Stimulated activated effector memory CD8-positive, alpha-beta T cell treated with anti-CD3 and anti-CD28 coated beads, Interleukin-12 subunit alpha, Interleukin-12 subunit beta, amount 100 ng/mL, for 72 hours (primary cell): ENCODE measurements around the gene PEX14.

Experiments
- ATAC-seq: fragments of 150-1000 bp; cut with Tn5 transposase; 2 replicates; pipeline ENCODE4 v1.10.0; 2021
- DNase-seq, 2 donors: peaks; one replicate each; pipeline ENCODE4 v3.0.0; 2021 to 2022; ENCODE audit warnings: low spot score in 2 of 2
- H3K27ac Mint-ChIP-seq: one replicate; pipeline ENCODE4 v1.8.0; 2022; ENCODE audit warnings: mild to moderate bottlenecking, mixed read lengths
- H3K36me3 Mint-ChIP-seq: one replicate; pipeline ENCODE4 v1.8.0; 2022; ENCODE audit warnings: mild to moderate bottlenecking, mixed read lengths
- H3K4me1 Mint-ChIP-seq: one replicate; pipeline ENCODE4 v1.8.0; 2022; ENCODE audit warnings: mixed read lengths
- H3K4me3 Mint-ChIP-seq: one replicate; pipeline ENCODE4 v1.8.0; 2022; ENCODE audit warnings: mild to moderate bottlenecking, mixed read lengths
- H3K9me3 Mint-ChIP-seq: one replicate; pipeline ENCODE4 v1.8.0; 2022; ENCODE audit warnings: mixed read lengths

Gene PEX14

DNA sequence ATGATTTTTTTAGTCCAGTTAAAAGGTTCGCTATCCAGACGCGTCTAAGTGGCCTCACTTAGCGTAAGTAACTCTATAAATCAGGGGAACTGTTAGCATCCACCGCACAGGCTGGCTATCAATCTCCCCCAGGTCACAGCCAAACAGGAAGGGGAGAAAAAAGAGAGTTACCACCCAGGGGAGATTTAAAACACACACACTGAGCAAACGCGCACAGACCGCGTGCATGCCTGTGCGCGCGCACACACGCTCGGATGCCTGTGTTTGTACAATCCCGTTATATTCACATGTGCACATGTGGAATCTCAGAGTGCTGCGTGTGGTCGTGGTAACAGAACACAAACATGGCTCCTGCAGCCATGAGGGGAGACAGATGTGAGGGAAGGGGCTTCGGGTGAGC is 196.3 kb downstream of the PEX14 start:
- Mint-ChIP-seq H3K36me3 (peaks cover 1% of the 10 kb centered on the region), H3K9me3 (no peaks in the 10 kb centered on the region), H3K4me3 (no peak overlapping the region), H3K4me1 (peaks cover 2% of the 10 kb centered on the region), H3K27ac (no peak overlapping the region)
- no peak for ATAC-seq
- DNase-seq: no peak

DNA sequence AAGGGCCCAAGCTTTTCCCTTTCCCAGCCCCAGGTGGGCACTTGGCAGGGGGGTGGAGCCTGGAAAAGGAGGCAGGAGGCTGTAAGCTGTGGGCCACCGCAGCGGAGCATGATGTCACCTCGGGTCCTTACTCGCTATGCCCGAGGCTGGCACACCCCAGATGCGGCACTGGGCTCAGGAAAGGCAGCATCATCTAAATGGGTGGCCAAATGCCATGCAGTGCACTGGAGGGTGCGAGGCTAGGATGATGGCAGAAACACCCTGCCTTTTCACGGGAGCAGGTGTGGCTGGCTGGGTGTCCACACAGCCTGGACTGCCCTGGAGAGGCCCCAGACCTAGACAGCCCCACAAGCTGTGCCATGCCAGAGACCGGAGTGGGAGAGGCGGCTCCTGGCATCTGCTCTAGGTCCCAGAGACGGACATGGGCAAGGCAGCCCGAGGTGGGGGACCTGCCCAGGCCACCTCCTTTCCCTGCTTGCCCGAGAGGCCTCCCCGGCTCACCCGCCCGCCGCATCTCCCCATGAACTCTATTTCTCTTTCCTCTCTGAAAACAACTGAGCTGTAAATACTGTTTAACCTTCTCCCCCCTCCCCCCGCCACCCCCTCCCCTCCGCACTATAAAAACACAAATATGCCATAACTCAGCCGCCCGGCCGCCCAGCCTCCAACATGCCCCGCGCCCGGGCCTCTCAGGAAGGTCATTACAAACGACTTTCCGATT is 197.0 kb downstream of the PEX14 start:
- Mint-ChIP-seq H3K4me1 (peaks cover 9% of the 10 kb centered on the region), H3K4me3 (no peak overlapping the region), H3K9me3 (no peaks in the 10 kb centered on the region), H3K27ac (no peak overlapping the region), H3K36me3 (peaks cover 6% of the 10 kb centered on the region)
- DNase-seq: no peak
- no peak for ATAC-seq

DNA sequence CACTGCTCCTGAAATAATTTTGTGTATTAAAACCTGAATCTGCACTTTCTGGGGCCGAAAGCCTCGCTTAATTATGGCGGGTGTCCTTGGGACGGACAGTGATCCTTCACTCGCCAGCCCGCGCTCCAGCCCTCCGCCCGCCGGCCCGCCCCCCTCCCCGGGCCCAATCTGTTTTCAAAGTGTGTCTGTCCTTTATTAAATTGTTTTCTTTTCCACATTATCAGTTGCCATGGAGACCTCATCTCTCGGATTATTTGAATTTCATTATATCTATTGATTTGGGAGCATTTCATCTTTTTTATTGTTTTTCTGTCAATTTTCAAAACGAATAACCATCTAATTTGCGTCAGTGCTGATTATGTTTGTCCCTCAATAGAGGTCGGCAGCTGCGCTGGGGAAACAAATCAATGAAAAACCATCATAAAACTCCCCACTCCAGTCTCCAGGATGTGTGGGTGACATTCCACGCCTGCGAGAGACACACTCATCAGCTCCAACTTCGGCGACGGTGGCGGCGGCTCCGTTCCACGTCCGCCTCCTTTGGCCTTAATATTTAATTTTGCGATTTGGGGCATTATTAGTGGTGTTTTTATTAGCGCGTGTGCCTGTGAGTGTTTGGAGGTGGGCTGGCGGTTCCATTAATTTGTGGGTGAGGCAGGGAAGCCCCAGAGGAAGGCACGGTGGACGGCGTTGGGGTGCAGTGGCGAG is 197.7 kb downstream of the PEX14 start:
- Mint-ChIP-seq H3K9me3 (no peaks in the 10 kb centered on the region), H3K36me3 (peaks cover 6% of the 10 kb centered on the region), H3K4me3 (no peak overlapping the region), H3K27ac (no peak overlapping the region), H3K4me1 (peaks cover 16% of the 10 kb centered on the region)
- ATAC-seq (no peak), DNase-seq (no peak)

DNA sequence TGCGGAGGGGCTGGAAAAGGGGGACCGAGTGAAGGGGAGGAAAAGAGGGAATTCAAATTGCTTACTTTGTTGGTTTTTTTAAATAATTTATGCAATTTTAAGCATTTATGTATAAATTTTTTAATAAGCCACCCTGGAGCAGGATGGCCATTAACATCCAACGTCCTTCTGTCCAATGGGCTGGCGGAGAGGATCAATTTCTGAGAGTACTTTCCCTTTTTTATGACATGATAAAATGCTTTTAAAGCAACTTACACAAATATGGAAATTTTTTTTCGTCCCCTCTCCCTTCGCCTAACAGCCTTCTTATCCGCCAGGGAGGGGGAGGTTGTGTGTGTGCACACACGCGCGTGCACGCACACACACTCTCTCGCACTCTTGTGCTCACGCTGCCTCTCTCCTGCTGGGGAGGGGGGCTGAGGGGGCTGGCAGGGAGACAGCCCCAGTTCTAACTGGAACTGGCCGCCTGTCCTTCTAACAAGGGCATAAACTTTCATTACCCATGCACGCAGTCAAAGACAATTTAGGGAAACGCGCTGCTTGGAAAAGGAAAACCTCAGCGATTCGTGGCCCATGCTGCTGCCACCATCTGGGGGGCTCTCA is 198.5 kb downstream of the PEX14 start:
- no peak overlapping the region for H3K27ac Mint-ChIP-seq
- no peak for ATAC-seq

DNA sequence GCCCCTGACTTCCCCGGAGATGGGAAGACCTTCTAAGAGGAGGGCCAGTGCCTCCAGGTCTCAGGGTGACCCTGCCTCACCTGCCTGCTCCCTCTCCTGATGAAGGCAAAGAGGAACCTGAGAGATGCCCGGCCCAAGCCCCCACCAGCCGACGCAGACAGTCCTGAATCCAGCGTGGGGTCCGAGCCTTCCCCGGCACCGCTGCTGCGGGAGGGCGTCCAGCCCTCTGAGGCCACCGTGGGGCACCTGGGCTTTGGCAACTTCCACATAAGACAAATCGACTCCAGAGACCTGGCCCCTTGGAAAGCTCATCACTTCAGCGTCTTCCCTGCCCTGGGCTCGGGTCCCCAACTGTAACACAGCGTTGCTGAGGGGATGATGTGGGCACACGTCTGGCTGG is 199.5 kb downstream of the PEX14 start:
- H3K27ac Mint-ChIP-seq: no peak overlapping the region
- ATAC-seq (no peak), DNase-seq (no peak)
- H3K9me3 Mint-ChIP-seq: no peaks in the 10 kb centered on the region
- peaks cover 6% of the 10 kb centered on the region for H3K36me3 Mint-ChIP-seq
- H3K4me1 Mint-ChIP-seq: peaks cover 27% of the 10 kb centered on the region
- no peak overlapping the region for H3K4me3 Mint-ChIP-seq

More for the DNA sequence above, 198.5 kb downstream of the PEX14 start:
- Mint-ChIP-seq H3K4me1 (peaks cover 21% of the 10 kb centered on the region), H3K4me3 (no peak overlapping the region), H3K9me3 (no peaks in the 10 kb centered on the region), H3K36me3 (peaks cover 6% of the 10 kb centered on the region)
- DNase-seq: no peak

DNA sequence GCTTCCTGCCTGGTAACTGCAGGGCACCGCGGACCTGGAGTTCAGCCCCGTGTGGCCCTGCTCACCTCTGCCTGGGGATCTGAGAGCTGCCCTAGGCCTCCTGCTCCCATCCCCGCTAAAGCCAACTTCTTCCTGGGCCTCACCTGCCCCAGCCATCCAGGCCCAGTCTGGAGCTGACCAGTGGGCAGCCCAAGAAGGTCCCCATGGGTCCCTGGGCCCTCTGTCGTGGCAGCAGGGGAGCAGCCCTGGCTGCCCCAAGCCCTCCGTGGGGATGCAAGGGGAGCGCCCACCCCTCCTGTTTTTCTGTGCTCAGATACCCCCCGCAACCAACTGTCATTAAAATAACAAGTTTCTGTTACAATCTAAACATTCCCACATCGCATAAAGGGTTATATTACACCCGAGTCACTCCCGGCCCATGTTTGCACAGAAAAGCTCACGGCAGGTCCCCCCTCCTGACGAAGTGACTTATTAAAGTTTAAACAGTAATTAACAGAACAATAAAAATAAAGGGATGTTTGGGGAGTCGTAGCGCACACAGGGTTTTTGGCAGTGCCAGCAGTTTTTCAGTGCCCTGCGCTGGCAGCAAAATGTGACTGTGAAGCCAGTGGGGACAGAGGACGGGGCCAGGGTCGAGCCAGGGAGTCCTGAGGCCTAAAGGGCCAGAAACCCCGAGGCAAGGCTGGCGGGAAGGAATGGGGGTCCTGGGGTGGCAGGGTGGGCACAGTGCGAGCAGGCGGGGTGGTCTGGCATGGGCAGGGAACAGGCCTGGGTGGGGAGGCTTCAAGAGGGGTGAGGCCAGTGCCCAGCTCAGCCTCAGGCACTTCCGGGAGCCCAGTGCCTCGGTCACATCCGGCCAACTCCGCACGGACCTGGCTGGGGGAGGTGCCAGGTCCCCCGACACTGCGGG is 200.2 kb downstream of the PEX14 start:
- no peaks in the 10 kb centered on the region for H3K9me3 Mint-ChIP-seq
- peaks cover 6% of the 10 kb centered on the region for H3K36me3 Mint-ChIP-seq
- no peak overlapping the region for H3K27ac Mint-ChIP-seq
- peaks cover 33% of the 10 kb centered on the region for H3K4me1 Mint-ChIP-seq
- ATAC-seq: no peak
- no peak overlapping the region for H3K4me3 Mint-ChIP-seq
- no peak for DNase-seq

DNA sequence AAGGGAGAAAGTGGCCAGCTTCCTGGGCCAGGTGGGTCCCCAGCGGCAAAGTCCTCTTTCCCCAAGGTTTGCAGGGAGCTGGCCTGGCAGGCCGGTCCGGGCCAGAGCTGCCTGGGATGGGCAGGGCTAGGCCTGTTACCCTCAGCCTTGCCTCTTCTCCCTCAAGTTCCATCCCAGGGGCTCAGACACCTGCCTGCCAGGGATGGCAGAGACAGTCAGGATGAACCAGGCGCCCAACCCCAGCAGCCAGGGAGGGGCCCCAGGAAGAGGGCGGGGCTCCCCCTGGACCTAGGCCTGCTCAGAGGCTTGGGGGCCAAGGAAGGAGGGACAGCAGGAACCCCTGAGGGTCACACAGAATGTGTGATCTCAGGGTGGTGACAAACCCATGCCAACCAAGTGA is 201.1 kb downstream of the PEX14 start:
- peaks cover 33% of the 10 kb centered on the region for H3K4me1 Mint-ChIP-seq
- H3K27ac Mint-ChIP-seq: peak overlapping the region; percentile 80
- ATAC-seq (no peak), DNase-seq (no peak)
- H3K36me3 Mint-ChIP-seq: peaks cover 6% of the 10 kb centered on the region
- no peaks in the 10 kb centered on the region for H3K9me3 Mint-ChIP-seq
- no peak overlapping the region for H3K4me3 Mint-ChIP-seq

DNA sequence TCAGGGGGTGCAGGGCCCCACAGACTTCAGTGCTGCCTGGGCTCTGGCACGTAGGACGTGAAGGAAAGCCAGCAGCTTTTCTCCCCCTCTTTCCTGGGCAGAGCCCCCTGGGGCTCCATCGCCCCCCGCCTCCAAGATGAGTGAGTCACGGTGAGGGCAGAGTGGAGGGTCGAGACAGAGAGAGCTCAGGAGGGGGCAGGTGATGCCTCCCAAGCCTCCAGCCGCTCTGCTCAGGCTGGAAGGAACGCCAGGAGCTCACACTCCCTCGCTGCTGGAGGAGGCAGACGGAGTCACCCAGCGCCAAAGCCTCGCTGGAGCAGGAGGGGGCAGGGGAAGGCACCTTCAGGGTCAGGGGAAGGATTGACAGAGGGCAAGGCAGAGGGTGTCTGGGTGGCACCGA is 202.2 kb downstream of the PEX14 start:
- no peak for ATAC-seq

DNA sequence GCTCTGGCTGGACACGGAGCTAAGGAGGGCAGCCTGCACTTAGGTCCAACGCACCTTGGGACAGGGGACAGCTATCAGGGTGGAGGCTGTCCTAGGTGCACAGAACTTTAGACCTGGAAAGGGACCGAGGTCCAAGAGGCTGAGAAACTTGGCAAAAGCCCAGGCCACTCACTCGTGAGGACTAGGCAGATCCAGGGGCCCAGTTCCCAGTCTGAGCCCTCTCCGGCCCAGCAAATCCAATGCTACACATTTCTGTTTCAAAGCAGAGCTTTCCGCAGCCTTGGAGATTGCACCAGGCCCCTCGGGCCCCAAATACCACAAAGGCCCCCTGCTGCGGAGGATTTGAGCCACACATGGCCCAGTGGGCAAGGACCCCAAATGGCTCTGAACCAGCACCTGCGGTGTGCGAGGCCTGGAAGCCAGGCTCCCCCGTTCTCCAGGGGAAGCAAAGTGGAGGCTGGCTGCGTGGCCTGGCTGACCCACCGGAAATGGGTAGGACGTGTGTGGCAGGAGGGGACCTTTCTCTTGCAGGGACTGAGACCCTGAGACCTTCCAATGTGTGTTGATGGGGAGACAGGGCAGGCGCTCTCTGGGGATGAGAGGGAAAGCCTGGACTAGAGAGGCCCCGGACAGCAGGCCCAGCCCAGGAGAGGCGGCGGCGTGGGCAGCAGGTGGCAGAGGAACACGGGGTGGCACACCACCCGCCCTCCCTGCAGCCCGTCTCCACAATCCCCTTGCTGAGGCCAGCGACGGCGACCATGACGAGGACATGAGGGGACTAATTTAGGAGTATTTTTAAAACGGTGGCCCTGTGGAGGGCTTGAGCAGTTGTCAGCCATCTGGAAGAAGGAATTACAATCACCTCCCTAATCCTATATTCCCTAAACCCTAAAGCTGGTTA is 203.0 kb downstream of the PEX14 start:
- Mint-ChIP-seq H3K4me3 (no peak overlapping the region), H3K36me3 (peaks cover 6% of the 10 kb centered on the region), H3K9me3 (no peaks in the 10 kb centered on the region), H3K27ac (peak overlapping the region; percentile 80), H3K4me1 (peaks cover 51% of the 10 kb centered on the region)
- ATAC-seq: no peak
- DNase-seq: no peak

More for the DNA sequence above, 202.2 kb downstream of the PEX14 start:
- Mint-ChIP-seq H3K27ac (peak overlapping the region; percentile 80), H3K9me3 (no peaks in the 10 kb centered on the region), H3K4me3 (no peak overlapping the region), H3K36me3 (peaks cover 6% of the 10 kb centered on the region), H3K4me1 (peaks cover 44% of the 10 kb centered on the region)
- no peak for DNase-seq

DNA sequence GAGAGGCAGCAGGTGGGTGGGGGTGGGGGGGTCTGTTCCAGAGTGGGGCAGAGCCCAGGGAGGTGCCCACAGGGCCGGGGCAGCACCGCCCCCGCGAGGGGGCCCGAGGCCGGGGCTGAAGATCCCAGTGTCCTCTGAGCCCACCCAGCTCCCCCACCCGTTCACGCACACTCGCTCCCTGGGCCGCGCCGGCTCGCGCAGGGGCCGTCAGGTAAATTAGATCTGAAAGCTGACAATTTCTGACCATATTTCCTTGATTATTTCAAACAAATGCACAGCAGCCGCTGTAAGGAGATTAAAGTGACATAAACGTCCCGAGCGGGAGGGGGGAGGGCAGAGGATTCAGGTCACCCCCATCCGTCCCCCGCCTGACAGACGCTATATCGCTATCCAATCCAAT is 203.7 kb downstream of the PEX14 start:
- H3K4me1 Mint-ChIP-seq: peaks cover 58% of the 10 kb centered on the region
- no peak for DNase-seq
- H3K4me3 Mint-ChIP-seq: no peak overlapping the region
- peaks cover 6% of the 10 kb centered on the region for H3K36me3 Mint-ChIP-seq
- ATAC-seq: no peak
- H3K27ac Mint-ChIP-seq: no peak overlapping the region
- H3K9me3 Mint-ChIP-seq: no peaks in the 10 kb centered on the region

DNA sequence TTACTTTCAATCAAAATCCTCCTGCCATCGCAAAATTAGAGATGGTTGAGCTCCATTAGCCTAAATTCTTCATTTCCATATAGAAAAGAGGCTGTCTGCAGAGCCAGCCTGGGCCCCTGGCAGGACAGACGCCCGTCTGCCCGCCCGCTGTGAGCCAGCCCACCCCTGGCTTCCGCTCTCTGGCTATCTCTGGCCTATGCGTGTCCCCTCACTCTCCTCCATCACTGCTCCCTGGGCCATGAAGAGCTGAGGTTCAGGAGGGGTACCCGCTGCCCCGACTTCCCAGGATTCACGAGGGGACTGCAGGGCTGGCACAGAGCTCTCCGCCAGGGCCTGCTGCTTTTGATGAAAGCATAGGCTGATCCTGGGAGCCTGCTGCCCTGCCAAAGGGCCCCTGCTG is 204.1 kb downstream of the PEX14 start:
- Mint-ChIP-seq H3K36me3 (peaks cover 6% of the 10 kb centered on the region), H3K27ac (peak overlapping the region; percentile 32), H3K4me3 (no peak overlapping the region), H3K9me3 (no peaks in the 10 kb centered on the region), H3K4me1 (peaks cover 63% of the 10 kb centered on the region)
- ATAC-seq: no peak
- no peak for DNase-seq

DNA sequence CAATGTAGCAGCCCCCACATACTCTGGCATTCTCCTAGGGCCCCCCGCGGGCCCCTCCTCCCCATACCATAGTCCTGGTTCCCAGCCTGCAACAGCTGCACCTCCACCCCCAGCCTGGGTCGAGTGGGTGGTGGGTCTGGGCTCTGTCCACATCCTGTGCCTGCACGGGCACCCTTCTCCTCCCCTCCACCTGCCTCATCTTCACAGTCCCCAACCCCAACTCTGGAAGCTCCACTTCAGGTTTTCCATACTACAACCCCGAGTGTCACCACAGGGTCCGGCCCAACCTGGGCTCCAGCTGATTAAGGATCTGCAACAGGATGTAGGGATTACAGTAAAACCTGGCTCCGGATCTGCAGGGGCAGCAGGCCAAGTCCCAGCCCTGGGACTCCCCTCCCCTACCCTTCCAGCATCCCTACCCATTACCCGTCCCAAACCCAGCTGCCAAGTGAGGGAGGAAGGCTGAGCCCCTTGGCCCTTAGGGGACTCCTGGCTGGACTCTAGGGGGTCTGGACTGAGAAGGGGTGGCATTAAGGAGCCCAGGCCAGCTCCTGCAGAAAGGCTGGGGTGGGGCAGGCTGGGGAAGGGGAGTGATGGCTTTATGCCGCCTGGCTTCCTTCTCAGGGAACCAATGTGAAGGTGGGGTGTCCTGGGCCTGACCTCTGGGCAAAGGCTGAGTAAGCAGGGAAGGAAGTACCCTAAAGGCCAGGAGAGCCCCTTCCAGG is 204.9 kb downstream of the PEX14 start:
- no peaks in the 10 kb centered on the region for H3K9me3 Mint-ChIP-seq
- H3K4me3 Mint-ChIP-seq: no peak overlapping the region
- H3K36me3 Mint-ChIP-seq: peaks cover 6% of the 10 kb centered on the region
- ATAC-seq (no peak), DNase-seq (no peak)
- no peak overlapping the region for H3K27ac Mint-ChIP-seq
- peaks cover 67% of the 10 kb centered on the region for H3K4me1 Mint-ChIP-seq
